ENCODE data around the gene HYAL2. TPM values are rescaled to one million over a fixed set of nuclear protein-coding genes. Genes with fewer than 3 reads are reported as not detected.

Gene HYAL2
- polyA plus RNA-seq, 1 donor from 2014 or later = 116 TPM

GRCh38 chr3:50300681-50301254 is 21.8 kb downstream of the HYAL2 start:
- no peaks in the 10 kb centered on the region for H3F3A ChIP-seq (ENCODE audit: insufficient read depth, low read length, poor library complexity, severe bottlenecking)
- no peaks in the 10 kb centered on the region for H4K20me1 ChIP-seq (ENCODE audit: insufficient read depth)
- no peaks in the 10 kb centered on the region for H3K79me2 ChIP-seq (replicated peaks; ENCODE audit: insufficient read depth, low read length)
- peak overlapping the region; percentile 70 for H3K9ac ChIP-seq (ENCODE audit: low read length)
- no peak overlapping the region for H3K4me2 ChIP-seq (ENCODE audit: low read length)
- no peaks in the 10 kb centered on the region for H3K9me2 ChIP-seq (ENCODE audit: insufficient read depth, low read length)
- no peak overlapping the region for H3K27ac ChIP-seq (ENCODE audit: low read length)
- peak overlapping the region; percentile 78 for H3K4me3 ChIP-seq (ENCODE audit: low read length)
- H3K9me3 ChIP-seq (ENCODE audit: low read length) = no peaks in the 10 kb centered on the region
- H3K36me3 ChIP-seq (ENCODE audit: insufficient read depth, low read length) = no peaks in the 10 kb centered on the region
- no peaks in the 10 kb centered on the region for H3K27me3 ChIP-seq (ENCODE audit: insufficient read depth, low read depth, low read length)
- no peak overlapping the region for H2AFZ ChIP-seq (ENCODE audit: low read depth, low read length)
- no peak for TF ChIP-seq EP300 (conservative IDR thresholded peaks at IDR 0.05; ENCODE audit: poor library complexity, severe bottlenecking)
- no peak for TF ChIP-seq SMC3 (conservative IDR thresholded peaks at IDR 0.05; ENCODE audit: poor library complexity)
- TF ChIP-seq CTCF (IDR thresholded peaks at IDR 0.05; ENCODE audit: poor library complexity, severe bottlenecking) = no peak
- TF ChIP-seq REST (IDR thresholded peaks at IDR 0.05; ENCODE audit: borderline replicate concordance) = no peak
- no peak for TF ChIP-seq MXI1 (conservative IDR thresholded peaks at IDR 0.05; ENCODE audit: poor library complexity, severe bottlenecking)
- no peak for TF ChIP-seq RAD21 (conservative IDR thresholded peaks at IDR 0.05)
- no peak for TF ChIP-seq EZH2 (IDR thresholded peaks at IDR 0.05; ENCODE audit: borderline replicate concordance, insufficient read depth, low read length, poor library complexity, severe bottlenecking)
- TF ChIP-seq TAF1 (IDR thresholded peaks at IDR 0.05; ENCODE audit: low read depth) = no peak
- no peak for TF ChIP-seq POLR2AphosphoS5 (IDR thresholded peaks at IDR 0.05)

- no peaks in the 10 kb centered on the region for H3K9me2 ChIP-seq (ENCODE audit: insufficient read depth, low read length)
- peak overlapping the region; percentile 70 for H3K9ac ChIP-seq (ENCODE audit: low read length)
- H3K79me2 ChIP-seq (replicated peaks; ENCODE audit: insufficient read depth, low read length) = no peaks in the 10 kb centered on the region
- TF ChIP-seq POLR2AphosphoS5 (IDR thresholded peaks at IDR 0.05) (no peak), EP300 (conservative IDR thresholded peaks at IDR 0.05; ENCODE audit: poor library complexity, severe bottlenecking) (no peak), RAD21 (conservative IDR thresholded peaks at IDR 0.05) (no peak), REST (IDR thresholded peaks at IDR 0.05; ENCODE audit: borderline replicate concordance) (no peak), SMC3 (conservative IDR thresholded peaks at IDR 0.05; ENCODE audit: poor library complexity) (no peak), MXI1 (conservative IDR thresholded peaks at IDR 0.05; ENCODE audit: poor library complexity, severe bottlenecking) (no peak), EZH2 (IDR thresholded peaks at IDR 0.05; ENCODE audit: borderline replicate concordance, insufficient read depth, low read length, poor library complexity, severe bottlenecking) (no peak), TAF1 (IDR thresholded peaks at IDR 0.05; ENCODE audit: low read depth) (no peak), CTCF (IDR thresholded peaks at IDR 0.05; ENCODE audit: poor library complexity, severe bottlenecking) (no peak)
- peak overlapping the region; percentile 69 for H3K4me2 ChIP-seq (ENCODE audit: low read length)
- peak overlapping the region; percentile 58 for H2AFZ ChIP-seq (ENCODE audit: low read depth, low read length)
- no peaks in the 10 kb centered on the region for H4K20me1 ChIP-seq (ENCODE audit: insufficient read depth)
- no peaks in the 10 kb centered on the region for H3K9me3 ChIP-seq (ENCODE audit: low read length)
- no peaks in the 10 kb centered on the region for H3K27me3 ChIP-seq (ENCODE audit: insufficient read depth, low read depth, low read length)
- peak overlapping the region; percentile 78 for H3K4me3 ChIP-seq (ENCODE audit: low read length)
- H3K36me3 ChIP-seq (ENCODE audit: insufficient read depth, low read length) = no peaks in the 10 kb centered on the region
- H3F3A ChIP-seq (ENCODE audit: insufficient read depth, low read length, poor library complexity, severe bottlenecking) = no peaks in the 10 kb centered on the region
- peak overlapping the region; percentile 66 for H3K27ac ChIP-seq (ENCODE audit: low read length)
These were observed 22.4 kb downstream of the HYAL2 start for GRCh38 chr3:50299929-50300680.

Data from neural cell (in vitro differentiated cells).